Activated CD8-positive, alpha-beta memory T cell treated with anti-CD3 and anti-CD28 coated beads for 4 hours (primary cell): ENCODE data around the gene ARHGAP40.
"Not testable (repeated sequence)": the region's sequence is repeated elsewhere in the genome, so short reads cannot be mapped to it uniquely, and the experiment has no call there.

ENCODE experiments used
- DNase-seq, 2 donors: peaks; one replicate each; pipeline ENCODE4 v3.0.0-alpha.2; 2020; ENCODE audit warnings: low read depth in 2 of 2

The ARHGAP40 gene

GRCh38 chr20:38588303-38588702 is 13.3 kb upstream of the ARHGAP40 start:
- DNase-seq: no peak

- DNase-seq: no peak
Observed at GRCh38 chr20:38589351-38589750, 12.3 kb upstream of the ARHGAP40 start.

GRCh38 chr20:38589967-38590675 is 11.5 kb upstream of the ARHGAP40 start:
- DNase-seq: no peak

- DNase-seq: no peak
Observed at GRCh38 chr20:38590676-38591473, 10.7 kb upstream of the ARHGAP40 start.

GRCh38 chr20:38591474-38592410 is 9.9 kb upstream of the ARHGAP40 start:
- no peak for DNase-seq

- not testable (repeated sequence) for DNase-seq
Observed at GRCh38 chr20:38592411-38592790, 9.2 kb upstream of the ARHGAP40 start.

DNA sequence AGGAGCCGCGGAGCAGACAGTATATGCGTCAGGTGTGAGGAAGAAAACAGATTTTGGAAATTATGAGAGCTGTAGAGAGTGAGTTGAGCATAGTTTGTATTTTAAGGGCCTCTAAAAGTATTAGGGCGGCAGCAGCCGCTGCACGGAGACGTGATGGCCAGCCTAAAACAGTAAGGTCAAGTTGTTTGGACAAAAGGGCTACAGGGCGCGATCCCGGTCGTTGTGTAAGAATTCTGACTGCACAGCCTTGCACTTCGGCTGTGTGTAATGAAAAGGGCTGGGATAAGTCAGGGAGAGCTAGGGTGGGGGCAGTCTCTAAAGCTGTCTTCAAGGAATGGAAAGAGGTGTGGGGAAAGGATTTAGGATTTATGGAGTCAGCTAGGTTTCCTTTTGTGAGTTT is 7.3 kb upstream of the ARHGAP40 start:
- not testable (repeated sequence) for DNase-seq

DNA sequence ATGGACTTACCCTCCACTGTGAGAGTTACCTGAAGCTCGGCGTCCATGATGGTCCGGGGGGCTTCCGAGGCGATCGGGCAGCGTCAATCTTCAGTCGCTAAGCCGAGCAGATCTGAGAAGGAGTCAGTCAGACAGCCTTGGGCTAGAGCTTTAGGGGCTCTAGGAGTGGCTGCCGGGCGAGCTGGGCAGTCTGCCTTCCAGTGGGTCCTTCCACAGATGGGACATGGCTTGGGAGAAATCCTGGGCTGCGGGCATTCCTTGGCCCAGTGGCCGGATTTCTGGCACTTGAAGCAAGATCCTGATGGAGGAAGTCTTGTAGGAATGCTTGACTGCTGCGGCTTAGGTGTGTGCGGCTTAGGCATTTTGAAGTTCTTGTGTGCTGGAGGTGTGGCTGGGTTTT is 5.7 kb upstream of the ARHGAP40 start:
- DNase-seq: not testable (repeated sequence)

- no peak for DNase-seq
Observed at GRCh38 chr20:38599410-38599882, 2.2 kb upstream of the ARHGAP40 start.

DNA sequence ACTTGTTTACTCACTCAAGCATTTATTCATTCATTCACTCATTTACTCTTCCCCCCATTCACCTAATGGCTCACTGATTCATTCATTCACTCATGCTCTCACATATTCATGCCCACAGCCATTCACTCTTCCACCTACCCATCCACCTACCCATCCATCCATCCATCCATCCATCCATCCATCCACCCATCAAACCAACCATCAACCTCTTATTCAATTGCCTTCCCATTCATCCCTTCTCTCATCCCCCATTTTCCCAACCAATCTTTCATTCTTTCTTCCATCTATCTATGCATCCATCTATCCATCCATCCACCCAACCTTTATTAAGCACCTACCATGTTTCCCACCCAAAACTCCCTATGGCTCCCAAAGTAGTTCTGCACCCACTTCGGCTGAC is 1.6 kb upstream of the ARHGAP40 start:
- DNase-seq: no peak

GRCh38 chr20:38602185-38602581 is 574 bp downstream of the ARHGAP40 start:
- no peak for DNase-seq

DNA sequence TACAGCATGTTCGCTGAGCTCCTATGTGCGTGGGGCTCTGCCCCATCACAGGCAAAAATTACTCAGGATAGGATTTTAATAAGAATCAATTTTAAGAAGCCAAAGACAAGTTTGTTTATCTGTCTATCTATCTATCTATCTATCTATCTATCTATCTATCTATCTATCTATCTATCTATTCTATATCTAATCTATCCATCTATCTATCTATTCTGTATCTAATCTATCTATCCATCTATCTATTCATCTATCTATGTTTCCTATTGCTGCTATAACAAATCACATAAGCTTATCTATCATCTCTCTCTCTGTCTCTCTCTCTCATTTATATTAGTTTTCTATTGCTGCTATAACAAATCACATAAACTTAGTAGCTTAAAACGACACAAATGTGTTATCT is 1.7 kb downstream of the ARHGAP40 start:
- DNase-seq: no peak

- DNase-seq: no peak
Observed at GRCh38 chr20:38604873-38605303, 3.3 kb downstream of the ARHGAP40 start.

DNA sequence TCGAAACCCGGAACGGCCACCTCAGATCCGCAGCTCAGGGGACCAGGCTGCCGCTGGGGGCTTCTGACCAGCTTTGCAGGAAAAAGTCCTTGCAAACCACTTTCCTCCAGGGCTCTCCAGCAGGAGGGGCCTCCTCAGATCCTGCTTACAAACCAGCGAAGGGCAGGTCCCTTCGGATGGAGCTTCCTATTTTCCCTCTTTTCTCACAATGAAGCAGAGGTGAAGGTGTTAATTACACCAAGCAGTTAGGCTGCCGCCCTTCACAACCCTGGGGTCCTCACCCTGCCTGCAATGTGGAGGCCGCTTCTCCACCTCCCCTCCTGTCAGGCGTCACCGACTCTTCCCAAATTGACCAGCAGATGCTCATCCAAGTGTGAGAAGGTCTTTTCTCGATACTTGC is 5.7 kb downstream of the ARHGAP40 start:
- no peak for DNase-seq

GRCh38 chr20:38608188-38608587 is 6.6 kb downstream of the ARHGAP40 start:
- no peak for DNase-seq

GRCh38 chr20:38609815-38610214 is 8.2 kb downstream of the ARHGAP40 start:
- no peak for DNase-seq

DNA sequence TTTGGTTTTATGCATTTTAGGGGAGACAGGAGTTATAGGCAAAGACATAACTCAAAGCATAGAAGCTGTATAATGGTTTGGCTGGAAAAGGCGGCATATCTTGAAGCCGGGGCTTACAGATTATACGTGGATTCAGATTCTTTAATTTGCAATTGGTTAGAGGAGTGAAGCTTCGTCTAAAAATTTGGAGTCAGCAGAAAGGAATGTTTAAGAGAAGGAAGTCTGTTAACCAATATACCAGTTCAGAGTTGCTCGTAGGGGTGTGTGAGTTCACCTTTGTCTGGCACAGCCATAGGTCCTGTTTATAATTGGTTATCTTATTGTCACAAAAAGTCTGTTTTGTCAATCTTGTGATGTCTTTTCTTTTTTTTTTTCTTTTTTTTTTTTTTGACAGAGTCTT is 8.9 kb downstream of the ARHGAP40 start:
- no peak for DNase-seq

GRCh38 chr20:38612751-38613515 is 11.3 kb downstream of the ARHGAP40 start:
- no peak for DNase-seq

- DNase-seq: no peak
Observed at GRCh38 chr20:38615283-38615682, 13.7 kb downstream of the ARHGAP40 start.

DNA sequence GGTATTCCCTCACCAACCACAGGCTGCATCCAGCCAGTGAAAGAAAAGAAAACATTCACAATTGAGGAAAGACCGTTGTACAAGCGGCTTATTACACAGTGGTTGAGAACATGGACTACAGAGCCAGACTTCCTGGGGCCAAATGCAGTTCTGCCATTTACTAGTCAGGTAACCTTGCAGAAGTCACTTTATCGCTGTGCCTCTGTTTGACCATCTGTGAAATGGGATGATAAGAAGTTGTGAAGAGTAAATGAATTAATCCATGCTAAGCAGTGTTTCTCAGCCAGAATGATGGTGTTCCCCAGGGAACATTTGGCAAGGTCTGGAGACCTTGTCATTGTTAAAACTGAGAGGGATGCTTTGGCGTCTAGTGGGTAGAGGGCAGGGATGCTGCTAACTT is 14.8 kb downstream of the ARHGAP40 start:
- no peak for DNase-seq
